H1 (cell line): ENCODE measurements around the gene GID8. TPM values are rescaled to one million over a fixed set of nuclear protein-coding genes. Genes with fewer than 3 reads are reported as not detected.
A peak's percentile ranks its signal among the peaks of the same experiment; 100 is the strongest.

Experiments used
- CTCF ChIA-PET: fragments of 300-600 bp; sonication (Branson Sonifier 250); formaldehyde crosslinking; loops from one replicate; lab custom pipeline; 2021; ENCODE audit not compliant: partially characterized antibody; lab: Charles Lee
- POLR2A ChIA-PET: fragments of 300-600 bp; sonication (Branson Sonifier 250); formaldehyde crosslinking; loops from one replicate; lab custom pipeline; 2021; ENCODE audit warnings: inconsistent platforms; ENCODE audit not compliant: partially characterized antibody; lab: Charles Lee
- DNase-seq, 2 experiments: peaks; one replicate each; pipeline versions ENCODE4 v3.0.0 to v3.0.0-alpha.2; 2010 to 2022; ENCODE audit warnings: low spot score in 2 of 2, low read depth in 1 of 2, mixed read lengths in 1 of 2
- FAIRE-seq: peaks from 2 replicates; lab custom pipeline; 2011; peaks lifted over from hg19 to GRCh38; lab: Jason Lieb, UNC
- H2AFZ ChIP-seq: 2 replicates; pipeline ENCODE4 v1.8.1; 2012; ENCODE audit warnings: low read length, inconsistent platforms
- H2AK5ac ChIP-seq: 2 replicates; pipeline ENCODE4 v1.6.1; 2013; ENCODE audit warnings: low read depth, low read length
- H2BK120ac ChIP-seq: replicated peaks from 2 replicates; pipeline ENCODE3; 2013; ENCODE audit warnings: low read depth, low read length, inconsistent platforms
- H2BK12ac ChIP-seq: 2 replicates; pipeline ENCODE4 v1.6.1; 2013; ENCODE audit warnings: low read depth, low read length
- H2BK15ac ChIP-seq: 2 replicates; pipeline ENCODE4 v1.6.1; 2013; ENCODE audit warnings: low read length
- H2BK20ac ChIP-seq: 2 replicates; pipeline ENCODE4 v1.6.1; 2013; ENCODE audit warnings: low read length
- H2BK5ac ChIP-seq: 2 replicates; pipeline ENCODE4 v1.6.1; 2013; ENCODE audit warnings: low read depth, low read length
- H3K14ac ChIP-seq: 2 replicates; pipeline ENCODE4 v1.6.1; 2013; ENCODE audit warnings: inconsistent platforms; ENCODE audit not compliant: insufficient read length
- H3K18ac ChIP-seq: 2 replicates; pipeline ENCODE4 v1.6.1; 2013; ENCODE audit warnings: low read length; ENCODE audit errors: extremely low read depth
- H3K23ac ChIP-seq: 2 replicates; pipeline ENCODE4 v1.6.1; 2013; ENCODE audit warnings: inconsistent platforms; ENCODE audit not compliant: insufficient read length
- H3K23me2 ChIP-seq: 2 replicates; pipeline ENCODE4 v1.6.1; 2013; ENCODE audit warnings: low read depth, low read length
- H3K27ac ChIP-seq: 2 replicates; pipeline ENCODE4 v1.6.1; 2011; ENCODE audit warnings: low read depth, low read length, inconsistent platforms
- H3K27me3 ChIP-seq, 4 experiments: replicated peaks in 1 of 4; 1 replicate in 1 of 4; 2 replicates in 3 of 4; pipeline versions ENCODE4 v1.6.1 to v1.8.1; 2011 to 2013; ENCODE audit warnings: low read length in 3 of 4, mild to moderate bottlenecking in 3 of 4, inconsistent platforms in 2 of 4, mixed read lengths in 2 of 4, moderate library complexity in 1 of 4; ENCODE audit not compliant: control insufficient read depth in 3 of 4, insufficient read depth in 3 of 4; ENCODE audit errors: extremely low read depth in 1 of 4
- H3K36me3 ChIP-seq, 4 experiments: 2 replicates each; pipeline versions ENCODE4 v1.6.1 to v1.8.1; 2011 to 2013; ENCODE audit warnings: mild to moderate bottlenecking in 4 of 4, low read length in 3 of 4, moderate library complexity in 2 of 4, control low read depth in 1 of 4, inconsistent platforms in 1 of 4; ENCODE audit not compliant: insufficient read depth in 4 of 4, control insufficient read depth in 2 of 4
- H3K4ac ChIP-seq: replicated peaks from 2 replicates; pipeline ENCODE3; 2013; ENCODE audit warnings: low read length, low read depth, mixed read lengths, inconsistent platforms; ENCODE audit not compliant: insufficient read length
- H3K4me1 ChIP-seq, 4 experiments: replicated peaks in 1 of 4; 1 replicate in 1 of 4; 2 replicates in 3 of 4; pipeline versions ENCODE4 v1.6.1 to v1.8.1; 2011 to 2013; ENCODE audit warnings: low read length in 3 of 4, inconsistent platforms in 2 of 4, mixed read lengths in 1 of 4; ENCODE audit not compliant: insufficient read depth in 4 of 4, control insufficient read depth in 3 of 4
- H3K4me2 ChIP-seq, 2 experiments: 2 replicates each; pipeline versions ENCODE4 v1.6.1 to v1.8.1; 2011 to 2013; ENCODE audit warnings: low read depth in 2 of 2, low read length in 2 of 2, control low read depth in 1 of 2, inconsistent platforms in 1 of 2, mild to moderate bottlenecking in 1 of 2; ENCODE audit not compliant: insufficient read depth in 1 of 2
- H3K4me3 ChIP-seq, 4 experiments: fragments of 200-600, 300-600 bp in 1 of 4; sonication (generic), shearing (Covaris generic), sonication (Bioruptor Twin) in 1 of 4; 2 replicates each; pipeline versions ENCODE4 v1.5.1 to v1.8.1; 2011 to 2016; ENCODE audit warnings: low read length in 4 of 4, low read depth in 3 of 4, control low read depth in 2 of 4, inconsistent platforms in 2 of 4, mild to moderate bottlenecking in 2 of 4, mixed read lengths in 1 of 4, moderate library complexity in 1 of 4; ENCODE audit not compliant: insufficient read depth in 2 of 4; ENCODE audit errors: extremely low read depth in 1 of 4
- H3K56ac ChIP-seq: replicated peaks from 2 replicates; pipeline ENCODE3; 2013; ENCODE audit warnings: low read depth, mild to moderate bottlenecking, mixed read lengths, low read length, inconsistent platforms; ENCODE audit not compliant: insufficient read length
- H3K79me1 ChIP-seq: 2 replicates; pipeline ENCODE4 v1.6.1; 2013; ENCODE audit warnings: low read depth, low read length, control low read depth
- H3K79me2 ChIP-seq, 2 experiments: 2 replicates each; pipeline versions ENCODE4 v1.6.1 to v1.8.1; 2012 to 2013; ENCODE audit warnings: low read length in 2 of 2, mild to moderate bottlenecking in 2 of 2, inconsistent platforms in 1 of 2; ENCODE audit not compliant: insufficient read depth in 2 of 2, control insufficient read depth in 1 of 2
- H3K9ac ChIP-seq, 4 experiments: replicated peaks in 1 of 4; 1 replicate in 1 of 4; 2 replicates in 3 of 4; pipeline versions ENCODE4 v1.6.1 to v1.8.1; 2011 to 2013; ENCODE audit warnings: low read depth in 3 of 4, low read length in 3 of 4, control low read depth in 2 of 4, mild to moderate bottlenecking in 2 of 4, moderate library complexity in 2 of 4, inconsistent platforms in 1 of 4; ENCODE audit errors: extremely low read depth in 1 of 4
- H3K9me3 ChIP-seq, 2 experiments: 2 replicates each; pipeline versions ENCODE4 v1.6.1 to v1.8.1; 2012 to 2013; ENCODE audit warnings: mild to moderate bottlenecking in 2 of 2, moderate library complexity in 2 of 2, control low read depth in 1 of 2, inconsistent platforms in 1 of 2, low read depth in 1 of 2, low read length in 1 of 2, mixed read lengths in 1 of 2; ENCODE audit not compliant: insufficient read depth in 2 of 2
- H4K20me1 ChIP-seq, 2 experiments: replicated peaks in 1 of 2; 2 replicates each; pipeline versions ENCODE3 to v1.8.1; 2011 to 2013; ENCODE audit warnings: inconsistent platforms in 2 of 2, low read length in 2 of 2, mild to moderate bottlenecking in 1 of 2; ENCODE audit not compliant: insufficient read depth in 2 of 2, control insufficient read depth in 1 of 2
- H4K5ac ChIP-seq: 2 replicates; pipeline ENCODE4 v1.6.1; 2013; ENCODE audit warnings: low read length, low read depth, mixed read lengths, inconsistent platforms; ENCODE audit not compliant: insufficient read length
- H4K8ac ChIP-seq: 2 replicates; pipeline ENCODE4 v1.8.0; 2013; ENCODE audit warnings: mild to moderate bottlenecking, moderate library complexity, low read length, inconsistent platforms; ENCODE audit not compliant: insufficient read depth; ENCODE audit errors: extremely low read depth
- H4K91ac ChIP-seq: replicated peaks from 2 replicates; pipeline ENCODE3; 2013; ENCODE audit warnings: low read length, mixed read lengths, inconsistent platforms; ENCODE audit not compliant: insufficient read length
- ATF2 ChIP-seq: IDR thresholded peaks from 2 replicates; pipeline ENCODE4 v1.6.1; 2012; ENCODE audit warnings: low read length, inconsistent platforms
- BCL11A ChIP-seq, 2 experiments: IDR thresholded peaks; one replicate each; pipeline ENCODE4 v1.6.1; 2011; ENCODE audit warnings: low read depth in 2 of 2, low read length in 2 of 2, mild to moderate bottlenecking in 2 of 2
- EP300 ChIP-seq, 2 experiments: IDR thresholded peaks; 1 replicate in 1 of 2; 2 replicates in 1 of 2; pipeline ENCODE4 v1.6.1; 2011 to 2012; ENCODE audit warnings: low read depth in 2 of 2, low read length in 2 of 2, mild to moderate bottlenecking in 2 of 2, borderline replicate concordance in 1 of 2, inconsistent platforms in 1 of 2, moderate library complexity in 1 of 2
- JUN ChIP-seq: IDR thresholded peaks from 2 replicates; pipeline ENCODE4 v1.6.1; 2011; ENCODE audit warnings: low read depth, mild to moderate bottlenecking, improper control_type of control experiment, low read length
- KDM1A ChIP-seq: fragments of 200-600, 300-600 bp; sonication (generic); IDR thresholded peaks from 2 replicates; pipeline ENCODE4 v1.7.1; 2016; ENCODE audit warnings: mild to moderate bottlenecking, low read length, borderline replicate concordance
- POU5F1 ChIP-seq: IDR thresholded peaks from 2 replicates; pipeline ENCODE4 v1.6.1; 2011; ENCODE audit warnings: low read depth, mild to moderate bottlenecking, low read length, moderate library complexity
- RAD21 ChIP-seq, 2 experiments: IDR thresholded peaks in 1 of 2; conservative IDR thresholded peaks in 1 of 2; 2 replicates each; pipeline ENCODE4 v1.6.1; 2011; ENCODE audit warnings: low read depth in 2 of 2, low read length in 2 of 2, improper control_type of control experiment in 1 of 2, inconsistent platforms in 1 of 2, mild to moderate bottlenecking in 1 of 2, moderate library complexity in 1 of 2
- WGBS, 2 experiments: shearing (Covaris generic) in 1 of 2; methylation state at CpG; one replicate each; pipeline versions ENCODE4 v1.1.6 to v1.1.7; 2013 to 2015; ENCODE audit warnings: low lambda C conversion rate in 2 of 2, mixed read lengths in 2 of 2, inconsistent platforms in 1 of 2, low coverage in 1 of 2, missing lambda C conversion rate in 1 of 2; ENCODE audit not compliant: insufficient replicate concordance in 2 of 2, insufficient coverage in 1 of 2, insufficient read length in 1 of 2; ENCODE audit errors: extremely low coverage in 1 of 2, missing lambda C conversion rate in 1 of 2; 5-methylcytosine and 5-hydroxymethylcytosine counted together
- polyA plus RNA-seq, 7 experiments: library from polyadenylated mRNA; depleted of rRNA in 3 of 7; stranded (reverse) in 5 of 7; unstranded in 2 of 7; fragments of >200 nt in 5 of 7; fragments of 200-250 nt in 2 of 7; gene quantifications; 1 replicate in 5 of 7; 2 replicates in 1 of 7; 4 replicates in 1 of 7; pipeline versions ENCODE4 v1.2.1 to v1.2.3, GENCODE V29; 2011 to 2013; ENCODE audit warnings: missing spikeins in 2 of 7, mixed read lengths in 2 of 7
- total RNA-seq: library from RNA; stranded (reverse); fragmentation: NEBNext Ultra II Directional; extraction: Animal tissue kit (Norgen Biotek cat#: 25700); gene quantifications from 2 replicates; pipeline ENCODE4 v1.2.1, GENCODE V29; 2021
- TF ChIP-seq, protein P1 (sequence below): IDR thresholded peaks from 2 replicates; pipeline ENCODE4 v1.6.1; 2012; ENCODE audit warnings: inconsistent platforms

Gene GID8
- total and polyA plus RNA-seq, 2 of the 8 experiments (the other 6 are each of a cell fraction or from before 2014, with no cell fraction given): 39.7 to 72.9 TPM

DNA sequence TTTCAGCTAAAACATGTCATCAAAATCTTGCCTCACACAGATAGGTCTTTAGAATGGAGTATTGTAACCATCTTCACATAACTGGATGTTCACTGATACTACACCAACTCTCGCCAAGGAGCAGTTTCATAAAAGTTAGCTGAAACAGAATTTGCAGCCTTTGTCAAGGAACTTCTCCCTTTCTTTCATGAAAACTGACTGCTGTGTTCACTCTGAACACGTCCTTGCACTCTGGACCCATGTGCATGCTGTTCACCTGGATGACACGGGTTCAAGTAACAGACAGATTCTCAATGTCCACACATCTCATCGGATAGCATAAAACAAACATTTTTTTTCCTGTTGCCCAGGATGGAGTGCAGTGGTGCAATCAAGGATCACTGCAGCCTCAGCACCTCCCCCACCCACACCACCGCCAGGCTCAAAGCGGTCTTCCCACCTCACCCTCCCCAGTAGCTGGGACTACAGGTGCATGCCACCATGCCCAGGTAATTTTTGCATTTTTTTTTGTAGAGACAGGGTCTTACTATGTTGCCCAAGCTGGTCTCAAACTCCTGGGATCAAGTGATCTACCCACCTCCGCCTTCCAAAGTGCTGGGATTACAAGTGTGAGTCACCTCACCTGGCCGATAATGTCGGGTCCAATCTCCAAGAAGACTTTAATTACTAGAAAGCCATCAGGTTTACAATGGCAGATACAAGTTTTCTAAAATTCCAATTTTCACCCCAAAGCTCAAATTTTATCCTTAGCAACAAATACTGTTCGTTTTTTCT, 21.1 kb upstream of the GID8 start:
- H3K4me2 ChIP-seq: peak overlapping the region; percentile 24 to 40; a peak in 2 of 4 replicates
- no peak for TF ChIP-seq POU5F1
- TF ChIP-seq KDM1A: no peak
- no peak for TF ChIP-seq ATF2
- TF ChIP-seq EP300 (IDR thresholded peaks at IDR 0.05; ENCODE audit: borderline replicate concordance in 1 of 2, low read depth in 2 of 2, low read length in 2 of 2): no peak
- TF ChIP-seq, protein P1, sequence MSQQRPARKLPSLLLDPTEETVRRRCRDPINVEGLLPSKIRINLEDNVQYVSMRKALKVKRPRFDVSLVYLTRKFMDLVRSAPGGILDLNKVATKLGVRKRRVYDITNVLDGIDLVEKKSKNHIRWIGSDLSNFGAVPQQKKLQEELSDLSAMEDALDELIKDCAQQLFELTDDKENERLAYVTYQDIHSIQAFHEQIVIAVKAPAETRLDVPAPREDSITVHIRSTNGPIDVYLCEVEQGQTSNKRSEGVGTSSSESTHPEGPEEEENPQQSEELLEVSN: no peak
- no peak for TF ChIP-seq JUN
- no peak for TF ChIP-seq BCL11A (IDR thresholded peaks at IDR 0.05; ENCODE audit: low read depth in 2 of 2, low read length in 2 of 2)
- no peak for TF ChIP-seq RAD21 (IDR thresholded peaks at IDR 0.05 in 1 of 2, conservative IDR thresholded peaks at IDR 0.05 in 1 of 2; ENCODE audit: low read depth in 2 of 2, low read length in 2 of 2)

More for the DNA sequence above, 21.1 kb upstream of the GID8 start:
- H3K23me2 ChIP-seq: no peaks in the 10 kb centered on the region
- peaks cover 69 to 99% of the 10 kb centered on the region in 2 experiments for H3K79me2 ChIP-seq
- DNase-seq (no peak), FAIRE-seq (no peak)
- H3K18ac ChIP-seq: no peak overlapping the region
- no peak overlapping the region for H3K9ac ChIP-seq
- H3K79me1 ChIP-seq: peaks cover 2% of the 10 kb centered on the region
- no peak overlapping the region for H2BK120ac ChIP-seq
- POLR2A ChIA-PET: interaction anchor here (1.0 to 20.3 kb wide), 10 partner anchors 9 to 40 kb away, joined by 3 to 363 read pairs (median 6); partner anchors contain the start of genes DIDO1, GID8 and SLC17A9
- no peak overlapping the region for H4K8ac ChIP-seq
- H2BK15ac ChIP-seq: no peak overlapping the region
- H2AK5ac ChIP-seq: no peak overlapping the region
- no peak overlapping the region for H2BK5ac ChIP-seq
- H3K4me3 ChIP-seq: no peak overlapping the region
- WGBS, 2 experiments: 82% methylated on average over 10 of the region's 10 CpGs; no CpG with 5 or more reads in 1 of the 2 experiments
- H4K5ac ChIP-seq: no peak overlapping the region
- peaks cover 17 to 46% (median 37%) of the 10 kb centered on the region in 4 experiments; a peak in 6 of 7 replicates for H3K4me1 ChIP-seq
- 0 out of 2 replicates have a peak overlapping the region, but pooled peaks have one; percentile 44 for H3K27ac ChIP-seq
- no peak overlapping the region for H3K56ac ChIP-seq
- no peak overlapping the region for H3K14ac ChIP-seq
- H2BK12ac ChIP-seq: no peak overlapping the region
- H3K36me3 ChIP-seq: peaks cover 1 to 13% (median 6%) of the 10 kb centered on the region in 4 experiments; a peak in 6 of 8 replicates
- H3K27me3 ChIP-seq: no peaks in the 10 kb centered on the region
- no peak overlapping the region for H3K4ac ChIP-seq
- no peak overlapping the region for H3K23ac ChIP-seq
- H3K9me3 ChIP-seq: no peaks in the 10 kb centered on the region
- H4K91ac ChIP-seq: no peak overlapping the region
- CTCF ChIA-PET: interaction anchor here (0.6 to 6.0 kb wide), 10 partner anchors 8 to 555 kb away, joined by 3 to 58 read pairs (median 5); partner anchors contain the start of gene DIDO1
- H4K20me1 ChIP-seq: peaks cover 52 to 56% of the 10 kb centered on the region in 2 experiments
- H2BK20ac ChIP-seq: no peak overlapping the region
- H2AFZ ChIP-seq: no peak overlapping the region
